ENCODE data around the gene ACAP3.

Gene ACAP3

DNA sequence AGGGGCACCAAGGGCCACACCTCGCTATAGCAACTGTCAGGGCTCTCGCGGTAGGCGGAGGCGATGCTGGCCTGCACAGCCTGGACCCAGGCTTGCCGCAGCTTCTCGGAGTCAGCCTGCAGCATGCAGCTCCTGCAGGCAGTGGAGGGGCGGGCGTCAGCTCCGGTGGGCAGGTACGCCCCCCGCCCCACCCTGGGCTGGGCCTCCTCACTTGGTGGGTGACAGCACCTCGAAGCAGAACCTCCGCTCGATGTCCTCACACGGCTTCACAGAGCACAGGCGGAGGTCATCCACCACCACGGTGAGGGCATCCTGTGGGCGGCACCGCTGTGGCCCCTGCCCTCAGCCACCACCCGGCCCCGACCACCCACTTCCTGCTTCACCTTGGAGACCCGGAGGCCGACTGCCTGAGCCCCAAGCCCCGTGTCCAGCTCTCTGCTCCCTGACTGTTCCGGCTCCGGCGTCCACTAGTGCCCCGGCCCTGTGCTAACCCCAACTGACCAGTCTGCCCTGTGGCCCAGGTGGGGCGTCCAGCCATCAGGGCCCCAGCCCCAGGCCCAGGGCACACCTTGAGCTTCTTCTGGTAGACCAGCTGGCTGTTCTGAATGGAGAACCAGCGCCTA lies 9.8 kb downstream of the ACAP3 start:
- Histone ChIP-seq H3K27me3 (ENCODE audit: insufficient read depth, poor library complexity, severe bottlenecking) (no peaks in the 10 kb centered on the region), H3K27ac (replicated peaks) (no peak overlapping the region), H3K4me3 (replicated peaks; ENCODE audit: insufficient read depth, low read length) (no peak overlapping the region)
- TF ChIP-seq SPI1 (IDR thresholded peaks at IDR 0.05; ENCODE audit: borderline replicate concordance, low read depth) (no peak), POLR2AphosphoS5 (IDR thresholded peaks at IDR 0.05; ENCODE audit: low read depth) (no peak), REST (IDR thresholded peaks at IDR 0.05; ENCODE audit: insufficient replicate concordance, low read depth) (no peak), GABPA (IDR thresholded peaks at IDR 0.05; ENCODE audit: low read depth) (no peak)
- TF ChIP-seq, protein P1, sequence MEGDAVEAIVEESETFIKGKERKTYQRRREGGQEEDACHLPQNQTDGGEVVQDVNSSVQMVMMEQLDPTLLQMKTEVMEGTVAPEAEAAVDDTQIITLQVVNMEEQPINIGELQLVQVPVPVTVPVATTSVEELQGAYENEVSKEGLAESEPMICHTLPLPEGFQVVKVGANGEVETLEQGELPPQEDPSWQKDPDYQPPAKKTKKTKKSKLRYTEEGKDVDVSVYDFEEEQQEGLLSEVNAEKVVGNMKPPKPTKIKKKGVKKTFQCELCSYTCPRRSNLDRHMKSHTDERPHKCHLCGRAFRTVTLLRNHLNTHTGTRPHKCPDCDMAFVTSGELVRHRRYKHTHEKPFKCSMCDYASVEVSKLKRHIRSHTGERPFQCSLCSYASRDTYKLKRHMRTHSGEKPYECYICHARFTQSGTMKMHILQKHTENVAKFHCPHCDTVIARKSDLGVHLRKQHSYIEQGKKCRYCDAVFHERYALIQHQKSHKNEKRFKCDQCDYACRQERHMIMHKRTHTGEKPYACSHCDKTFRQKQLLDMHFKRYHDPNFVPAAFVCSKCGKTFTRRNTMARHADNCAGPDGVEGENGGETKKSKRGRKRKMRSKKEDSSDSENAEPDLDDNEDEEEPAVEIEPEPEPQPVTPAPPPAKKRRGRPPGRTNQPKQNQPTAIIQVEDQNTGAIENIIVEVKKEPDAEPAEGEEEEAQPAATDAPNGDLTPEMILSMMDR (IDR thresholded peaks at IDR 0.05; ENCODE audit: insufficient read depth, low read length), result no peak
- DNase-seq (ENCODE audit: low read depth in 1 of 2, low spot score in 1 of 2), result no peak

DNA sequence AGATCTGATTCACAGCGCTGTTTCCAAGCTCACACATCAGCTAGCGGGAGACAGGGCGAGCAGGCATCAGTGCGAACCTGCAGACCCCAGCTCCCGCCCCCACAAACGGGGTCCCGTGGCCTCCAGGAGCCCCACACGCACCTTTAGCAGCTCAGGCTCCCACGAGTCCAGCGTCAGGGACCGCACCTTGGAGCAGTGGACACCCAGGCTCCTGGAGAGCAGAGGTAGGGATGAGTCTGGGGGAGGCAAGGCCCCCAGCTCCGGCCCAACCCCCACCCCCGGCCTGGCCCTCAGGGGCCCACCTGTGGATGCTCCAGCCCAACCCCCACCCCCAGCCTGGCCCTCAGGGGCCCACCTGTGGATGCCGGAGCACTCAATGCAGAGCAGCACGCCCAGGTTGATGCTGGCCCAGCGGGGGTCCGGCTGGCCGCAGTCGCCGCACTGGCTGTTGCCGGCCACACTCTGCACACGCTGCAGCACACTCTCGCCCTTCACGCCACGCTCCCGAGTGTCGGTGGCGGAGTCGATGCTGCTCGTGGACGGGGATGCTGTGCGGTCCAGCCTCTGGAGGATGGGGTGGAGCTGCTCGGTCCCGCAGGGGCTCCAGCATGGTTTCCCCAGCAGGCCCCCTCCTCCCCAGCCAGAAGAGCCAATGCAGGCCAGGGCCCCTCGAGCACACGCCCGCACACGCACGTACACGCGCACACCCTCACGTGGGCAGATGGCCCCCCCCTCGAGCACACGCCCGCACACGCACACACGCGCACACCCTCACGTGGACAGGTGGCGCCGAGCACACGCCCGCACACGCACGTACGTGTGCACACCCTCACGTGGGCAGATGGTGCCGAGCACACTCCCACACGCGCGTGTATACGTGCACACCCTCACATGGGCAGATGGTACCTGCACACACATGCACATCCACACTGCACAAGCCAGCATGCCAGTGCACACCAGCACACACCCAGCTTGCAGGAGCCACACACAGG lies 11.4 kb downstream of the ACAP3 start:
- no peaks in the 10 kb centered on the region for H3K27me3 ChIP-seq (ENCODE audit: insufficient read depth, poor library complexity, severe bottlenecking)

DNA sequence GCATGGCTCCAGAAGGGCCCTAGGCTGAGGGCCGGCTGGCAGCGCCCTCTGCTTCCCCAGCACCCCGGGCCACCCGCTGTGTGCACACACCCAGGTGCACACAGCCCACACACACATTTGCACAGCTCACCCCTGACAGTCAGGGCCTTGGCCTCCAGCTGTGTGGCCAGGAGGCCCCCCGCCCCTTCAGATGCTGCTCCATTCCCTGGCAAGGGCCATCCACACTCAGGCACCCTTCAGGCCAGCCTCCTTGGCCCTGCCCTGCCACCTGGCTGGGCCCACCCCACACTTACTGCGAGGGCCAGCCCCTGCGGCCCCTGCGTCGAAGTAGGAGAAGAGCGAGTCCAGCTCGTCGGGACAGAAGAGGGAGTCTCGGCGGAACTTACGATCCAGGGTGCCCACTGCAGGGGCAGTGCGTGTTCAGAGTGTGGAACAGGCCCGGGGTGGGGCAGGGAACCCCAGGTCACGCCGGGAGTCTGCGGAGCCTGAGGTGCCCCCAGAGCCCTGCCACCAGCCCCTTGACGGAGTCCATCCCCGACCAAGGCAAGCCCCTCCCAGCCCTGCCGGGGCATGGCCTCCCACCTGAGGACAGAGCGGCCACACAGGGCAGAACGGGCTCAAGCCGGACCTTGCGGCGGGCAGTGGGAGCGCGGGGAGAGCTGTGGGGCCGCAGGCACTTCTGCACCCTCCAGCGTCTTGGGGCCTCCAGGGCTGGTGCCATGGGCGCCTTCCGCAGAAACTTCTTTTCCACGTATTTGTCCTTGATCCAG lies 12.4 kb downstream of the ACAP3 start:
- TF ChIP-seq POLR2AphosphoS5 (IDR thresholded peaks at IDR 0.05; ENCODE audit: low read depth), result no peak
- no peak for TF ChIP-seq REST (IDR thresholded peaks at IDR 0.05; ENCODE audit: insufficient replicate concordance, low read depth)

More for the DNA sequence above, 11.4 kb downstream of the ACAP3 start:
- Histone ChIP-seq H3K27ac (replicated peaks) (no peak overlapping the region), H3K4me3 (replicated peaks; ENCODE audit: insufficient read depth, low read length) (no peak overlapping the region)
- DNase-seq (ENCODE audit: low read depth in 1 of 2, low spot score in 1 of 2), result no peak
- TF ChIP-seq SPI1 (IDR thresholded peaks at IDR 0.05; ENCODE audit: borderline replicate concordance, low read depth) (no peak), GABPA (IDR thresholded peaks at IDR 0.05; ENCODE audit: low read depth) (no peak)
- TF ChIP-seq, protein P1 (IDR thresholded peaks at IDR 0.05; ENCODE audit: insufficient read depth, low read length), result no peak

More for the DNA sequence above, 12.4 kb downstream of the ACAP3 start:
- DNase-seq (ENCODE audit: low read depth in 1 of 2, low spot score in 1 of 2), result no peak
- no peak overlapping the region for H3K4me3 ChIP-seq (replicated peaks; ENCODE audit: insufficient read depth, low read length)
- H3K27me3 ChIP-seq (ENCODE audit: insufficient read depth, poor library complexity, severe bottlenecking), result no peaks in the 10 kb centered on the region
- H3K27ac ChIP-seq (replicated peaks), result no peak overlapping the region

Data from HL-60 (cell line).